HCT116 (cell line): ENCODE measurements around the gene DNAJC10. TPM values are rescaled to one million over a fixed set of nuclear protein-coding genes. Genes with fewer than 3 reads are reported as not detected.

ENCODE experiments used
- ATAC-seq: fragments of 200-7000 bp; cut with Tn5 transposase; 2 replicates; pipeline ENCODE4 v1.9.1; 2020; ENCODE audit warnings: mild to moderate bottlenecking, moderate library complexity
- BruUV-seq: library from RNA; stranded (reverse); fragments of 400-500 nt; replicated peaks from 2 replicates; lab custom pipeline; 2021; lab: Mats Ljungman, UMichigan
- CTCF ChIA-PET: fragments of 300-600 bp; sonication (Branson Sonifier 250); formaldehyde crosslinking; loops from one replicate; lab custom pipeline; 2021; ENCODE audit warnings: antibody characterized with exemption; lab: Charles Lee
- POLR2A ChIA-PET: fragments of 300-600, 350-600 bp; sonication (Branson Sonifier 250); formaldehyde crosslinking; loops from one replicate; lab custom pipeline; 2021; ENCODE audit warnings: antibody characterized with exemption; lab: Charles Lee
- RAD21 ChIA-PET, 2 experiments: fragments of 300-600 bp; sonication (Branson Sonifier 250); formaldehyde crosslinking; loops; one replicate each; lab custom pipeline; 2023; ENCODE audit warnings: low total read pairs in 2 of 2; ENCODE audit not compliant: uncharacterized antibody in 2 of 2, unreplicated experiment in 2 of 2, low non-redundant PET in 1 of 2; lab: Charles Lee
- DNase-seq: peaks from one replicate; pipeline ENCODE4 v3.0.0-alpha.2; 2010; ENCODE audit warnings: low read depth, low spot score
- H2AFZ ChIP-seq: fragments of 200-600 bp; shearing (Covaris generic), sonication (generic); 2 replicates; pipeline ENCODE4 v1.6.1; 2017; ENCODE audit warnings: low read depth, mixed run types, mixed read lengths, antibody characterized with exemption, low read length; ENCODE audit not compliant: poor library complexity, severe bottlenecking
- H3K27ac ChIP-seq: 2 replicates; pipeline ENCODE4 v1.5.1; 2012; ENCODE audit warnings: low read depth, low read length
- H3K27me3 ChIP-seq: fragments of 200-600 bp; sonication (generic); 2 replicates; pipeline ENCODE4 v1.6.1; 2016; ENCODE audit warnings: mixed run types, low read length, mixed read lengths; ENCODE audit not compliant: insufficient read depth
- H3K36me3 ChIP-seq, 2 experiments: fragments of 200-500 bp in 1 of 2; fragments of 200-600 bp in 1 of 2; sonication (Bioruptor generic) in 1 of 2; sonication (generic) in 1 of 2; 2 replicates each; pipeline versions ENCODE4 v1.5.1 to v1.6.1; 2014 to 2016; ENCODE audit warnings: low read length in 2 of 2, inconsistent platforms in 1 of 2, mixed read lengths in 1 of 2, mixed run types in 1 of 2; ENCODE audit not compliant: insufficient read depth in 2 of 2, control insufficient read depth in 1 of 2
- H3K4me1 ChIP-seq, 2 experiments: fragments of 200-600 bp in 1 of 2; sonication (generic) in 1 of 2; 2 replicates each; pipeline versions ENCODE4 v1.5.1 to v1.6.1; 2012 to 2017; ENCODE audit warnings: low read length in 2 of 2, inconsistent platforms in 1 of 2, mild to moderate bottlenecking in 1 of 2, mixed read lengths in 1 of 2, mixed run types in 1 of 2, moderate library complexity in 1 of 2; ENCODE audit not compliant: insufficient read depth in 2 of 2, control insufficient read depth in 1 of 2
- H3K4me2 ChIP-seq: fragments of 200-600 bp; sonication (generic); 2 replicates; pipeline ENCODE4 v1.6.1; 2017; ENCODE audit warnings: mixed run types, low read length, mixed read lengths
- H3K4me3 ChIP-seq, 2 experiments: fragments of 200-600 bp in 1 of 2; sonication (generic) in 1 of 2; replicated peaks in 1 of 2; 2 replicates each; pipeline ENCODE4 v1.5.1; 2011 to 2016; ENCODE audit warnings: low read length in 2 of 2, control low read depth in 1 of 2, low read depth in 1 of 2, mild to moderate bottlenecking in 1 of 2, mixed read lengths in 1 of 2, mixed run types in 1 of 2
- H3K79me2 ChIP-seq: fragments of 200-600 bp; sonication (generic); 2 replicates; pipeline ENCODE4 v1.6.1; 2017; ENCODE audit warnings: mild to moderate bottlenecking, mixed run types, low read length, moderate library complexity, mixed read lengths; ENCODE audit not compliant: insufficient read depth
- H3K9ac ChIP-seq: fragments of 200-600 bp; sonication (generic); 2 replicates; pipeline ENCODE4 v1.6.1; 2016; ENCODE audit warnings: low read length, mixed read lengths
- H3K9me2 ChIP-seq: fragments of 200-600 bp; sonication (generic), shearing (Covaris generic); 2 replicates; pipeline ENCODE4 v1.6.1; 2017; ENCODE audit warnings: mixed run types, mild to moderate bottlenecking, moderate library complexity; ENCODE audit not compliant: insufficient read depth
- H3K9me3 ChIP-seq, 2 experiments: fragments of 200-500 bp in 1 of 2; fragments of 200-600 bp in 1 of 2; sonication (Bioruptor generic) in 1 of 2; sonication (generic) in 1 of 2; 2 replicates each; pipeline ENCODE4 v1.6.1; 2014 to 2017; ENCODE audit warnings: low read length in 2 of 2, mixed read lengths in 2 of 2, inconsistent platforms in 1 of 2, low read depth in 1 of 2, mild to moderate bottlenecking in 1 of 2, mixed run types in 1 of 2, moderate library complexity in 1 of 2; ENCODE audit not compliant: control insufficient read depth in 1 of 2, insufficient read depth in 1 of 2
- H4K20me1 ChIP-seq: fragments of 200-600 bp; sonication (generic), shearing (Covaris generic); 2 replicates; pipeline ENCODE4 v1.6.1; 2017; ENCODE audit warnings: mixed run types, mild to moderate bottlenecking, moderate library complexity; ENCODE audit not compliant: insufficient read depth
- JUND ChIP-seq: IDR thresholded peaks from 2 replicates; pipeline ENCODE4 v1.6.1; 2012
- POLR2A ChIP-seq: IDR thresholded peaks from 2 replicates; pipeline ENCODE4 v1.7.0; 2011; ENCODE audit warnings: borderline replicate concordance; ENCODE audit not compliant: insufficient read depth, insufficient read length; ENCODE audit errors: extremely low read depth
- RAD21 ChIP-seq: IDR thresholded peaks from 2 replicates; pipeline ENCODE4 v1.6.1; 2012; ENCODE audit warnings: low read depth, mild to moderate bottlenecking
- SP1 ChIP-seq: IDR thresholded peaks from 2 replicates; pipeline ENCODE4 v1.6.1; 2012; ENCODE audit warnings: low read depth
- intact Hi-C: fragments of 100-400 bp; cut with micrococcal nuclease; formaldehyde crosslinking; loops from 2 replicates; pipeline ENCODE4 v1.10.0; 2022
- total RNA-seq: library from RNA; stranded (reverse); gene quantifications from one replicate; pipeline ENCODE4 v1.2.1, GENCODE V29; 2021; ENCODE audit not compliant: unreplicated experiment
- TF ChIP-seq, protein P1 (sequence below): IDR thresholded peaks from 2 replicates; pipeline ENCODE4 v1.6.1; 2012
- TF ChIP-seq, protein P2 (sequence below): IDR thresholded peaks from 2 replicates; pipeline ENCODE4 v1.6.1; 2012; ENCODE audit warnings: low read depth

The DNAJC10 gene
- total RNA-seq, 1 experiment from 2014 or later = 80.4 TPM

DNA sequence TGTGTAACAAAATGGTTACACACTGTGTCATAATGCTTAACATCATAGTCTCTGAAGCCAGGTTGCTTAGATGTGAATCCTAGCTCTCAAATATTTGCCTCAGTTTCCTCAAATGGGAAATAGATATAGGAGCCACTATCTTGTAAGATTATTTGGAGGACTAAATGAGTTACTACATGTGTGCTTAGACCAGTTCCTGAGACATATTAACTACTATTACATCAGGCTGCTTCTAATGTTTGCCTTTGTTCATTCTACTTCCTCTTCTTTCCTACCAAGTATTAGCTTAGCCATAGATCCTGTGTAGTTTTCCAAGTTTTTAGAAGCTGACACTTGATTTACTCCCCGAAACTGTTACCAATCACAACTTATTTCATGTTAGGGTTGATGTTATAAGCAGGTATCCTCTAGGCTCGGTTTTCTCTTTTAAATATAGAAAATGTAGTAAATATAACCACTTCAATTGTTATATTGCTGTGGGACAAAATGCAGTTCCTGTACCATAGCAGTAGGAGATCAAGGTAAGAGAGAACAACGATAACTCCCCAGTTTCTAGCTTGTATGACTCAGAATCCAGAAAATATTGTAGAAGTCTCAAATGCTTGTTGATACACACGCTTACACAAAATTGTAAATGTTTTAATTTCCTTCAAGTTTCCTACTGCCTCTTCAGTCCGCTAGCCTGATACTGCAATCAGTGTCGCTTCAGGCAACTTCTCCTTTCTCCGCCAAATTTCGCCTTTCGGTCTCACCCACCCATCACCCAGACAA, 751 bp upstream of the DNAJC10 start:
- Histone ChIP-seq H3K79me2 (peaks cover 21% of the 10 kb centered on the region), H3K27ac (peak overlapping the region; percentile 71), H3K9me2 (no peaks in the 10 kb centered on the region), H3K9me3 (no peaks in the 10 kb centered on the region), H3K36me3 (peaks cover 5 to 12% of the 10 kb centered on the region in 2 experiments; a peak in 3 of 4 replicates), H2AFZ (peak overlapping the region; percentile 85), H3K4me2 (peak overlapping the region; percentile 93), H3K4me1 (peaks cover 8 to 18% of the 10 kb centered on the region in 2 experiments; a peak in 2 of 4 replicates), H4K20me1 (0 out of 2 replicates have a peak, but pooled peaks cover 3% of the 10 kb centered on the region), H3K9ac (peak overlapping the region; percentile 89), H3K4me3 (peak overlapping the region; percentile 90 to 97), H3K27me3 (no peaks in the 10 kb centered on the region)
- ATAC-seq = peak; percentile 2; the same call in 1 of the 2 replicates
- ChIA-PET CTCF (interaction anchor here (1.8 kb wide), 1 partner anchor 49 kb away, joined by 5 read pairs; no protein-coding TSS in a partner anchor), POLR2A (no interaction called here), RAD21 (no interaction called here)
- no peak for DNase-seq
- intact Hi-C loops = no loop called here
- TF ChIP-seq JUND (no peak), SP1 (0 out of 2 replicates have a peak, but pooled peaks have one; percentile 6)
- TSS peak; percentile 98 for BruUV-seq

DNA sequence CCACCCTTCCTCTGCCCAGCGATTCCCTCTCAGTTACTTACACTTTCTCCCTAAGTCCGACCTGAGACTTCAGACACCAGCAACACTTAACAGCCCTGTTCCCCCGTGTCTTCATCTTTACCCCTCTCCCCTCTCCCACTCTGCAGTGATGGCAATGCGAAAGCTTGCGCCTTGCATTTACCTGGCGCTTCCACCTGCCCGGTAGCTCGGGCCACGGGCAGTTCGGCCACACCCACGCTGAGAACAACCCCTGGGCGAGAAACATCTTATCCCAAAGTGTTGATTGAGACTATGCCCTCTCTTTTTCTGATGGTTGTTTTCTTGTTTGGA, 558 bp downstream of the DNAJC10 start:
- Histone ChIP-seq H3K9me2 (no peaks in the 10 kb centered on the region), H3K9me3 (no peaks in the 10 kb centered on the region), H3K27me3 (no peaks in the 10 kb centered on the region), H3K4me2 (peak overlapping the region; percentile 93), H2AFZ (peak overlapping the region; percentile 96), H3K9ac (peak overlapping the region; percentile 89), H3K79me2 (peaks cover 21% of the 10 kb centered on the region), H4K20me1 (0 out of 2 replicates have a peak, but pooled peaks cover 3% of the 10 kb centered on the region), H3K4me1 (peaks cover 8 to 18% of the 10 kb centered on the region in 2 experiments; a peak in 2 of 4 replicates), H3K4me3 (peak overlapping the region; percentile 90 to 97), H3K27ac (peak overlapping the region; percentile 71), H3K36me3 (peaks cover 9 to 16% of the 10 kb centered on the region in 2 experiments; a peak in 3 of 4 replicates)
- ATAC-seq = peak; percentile 49
- CTCF ChIA-PET = interaction anchor here (1.8 kb wide), 1 partner anchor 50 kb away, joined by 5 read pairs; no protein-coding TSS in a partner anchor
- POLR2A ChIA-PET = interaction anchor here (0.7 to 1.0 kb wide), 3 partner anchors 9 to 263 kb away, joined by 3 read pairs; no protein-coding TSS in a partner anchor
- no TSS peak for BruUV-seq
- intact Hi-C loops = no loop called here
- RAD21 ChIA-PET = interaction anchor here in 1 of 2 experiments (1.2 kb wide), 1 partner anchor 50 kb away, joined by 3 read pairs; no protein-coding TSS in a partner anchor
- no peak for DNase-seq
- TF ChIP-seq, protein P1, sequence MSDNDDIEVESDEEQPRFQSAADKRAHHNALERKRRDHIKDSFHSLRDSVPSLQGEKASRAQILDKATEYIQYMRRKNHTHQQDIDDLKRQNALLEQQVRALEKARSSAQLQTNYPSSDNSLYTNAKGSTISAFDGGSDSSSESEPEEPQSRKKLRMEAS = no peak
- TF ChIP-seq RAD21 = no peak
- TF ChIP-seq, protein P2, sequence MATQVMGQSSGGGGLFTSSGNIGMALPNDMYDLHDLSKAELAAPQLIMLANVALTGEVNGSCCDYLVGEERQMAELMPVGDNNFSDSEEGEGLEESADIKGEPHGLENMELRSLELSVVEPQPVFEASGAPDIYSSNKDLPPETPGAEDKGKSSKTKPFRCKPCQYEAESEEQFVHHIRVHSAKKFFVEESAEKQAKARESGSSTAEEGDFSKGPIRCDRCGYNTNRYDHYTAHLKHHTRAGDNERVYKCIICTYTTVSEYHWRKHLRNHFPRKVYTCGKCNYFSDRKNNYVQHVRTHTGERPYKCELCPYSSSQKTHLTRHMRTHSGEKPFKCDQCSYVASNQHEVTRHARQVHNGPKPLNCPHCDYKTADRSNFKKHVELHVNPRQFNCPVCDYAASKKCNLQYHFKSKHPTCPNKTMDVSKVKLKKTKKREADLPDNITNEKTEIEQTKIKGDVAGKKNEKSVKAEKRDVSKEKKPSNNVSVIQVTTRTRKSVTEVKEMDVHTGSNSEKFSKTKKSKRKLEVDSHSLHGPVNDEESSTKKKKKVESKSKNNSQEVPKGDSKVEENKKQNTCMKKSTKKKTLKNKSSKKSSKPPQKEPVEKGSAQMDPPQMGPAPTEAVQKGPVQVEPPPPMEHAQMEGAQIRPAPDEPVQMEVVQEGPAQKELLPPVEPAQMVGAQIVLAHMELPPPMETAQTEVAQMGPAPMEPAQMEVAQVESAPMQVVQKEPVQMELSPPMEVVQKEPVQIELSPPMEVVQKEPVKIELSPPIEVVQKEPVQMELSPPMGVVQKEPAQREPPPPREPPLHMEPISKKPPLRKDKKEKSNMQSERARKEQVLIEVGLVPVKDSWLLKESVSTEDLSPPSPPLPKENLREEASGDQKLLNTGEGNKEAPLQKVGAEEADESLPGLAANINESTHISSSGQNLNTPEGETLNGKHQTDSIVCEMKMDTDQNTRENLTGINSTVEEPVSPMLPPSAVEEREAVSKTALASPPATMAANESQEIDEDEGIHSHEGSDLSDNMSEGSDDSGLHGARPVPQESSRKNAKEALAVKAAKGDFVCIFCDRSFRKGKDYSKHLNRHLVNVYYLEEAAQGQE = no peak
- no peak for TF ChIP-seq POLR2A
